LoVo (cell line): ENCODE measurements around the gene CES4A.
"Not testable (repeated sequence)": the region's sequence is repeated elsewhere in the genome, so short reads cannot be mapped to it uniquely, and the experiment has no call there.

Source experiments
- DNase-seq: peaks from one replicate; pipeline ENCODE4 v3.0.0-alpha.2; 2016; ENCODE audit warnings: low spot score

CES4A gene

DNA sequence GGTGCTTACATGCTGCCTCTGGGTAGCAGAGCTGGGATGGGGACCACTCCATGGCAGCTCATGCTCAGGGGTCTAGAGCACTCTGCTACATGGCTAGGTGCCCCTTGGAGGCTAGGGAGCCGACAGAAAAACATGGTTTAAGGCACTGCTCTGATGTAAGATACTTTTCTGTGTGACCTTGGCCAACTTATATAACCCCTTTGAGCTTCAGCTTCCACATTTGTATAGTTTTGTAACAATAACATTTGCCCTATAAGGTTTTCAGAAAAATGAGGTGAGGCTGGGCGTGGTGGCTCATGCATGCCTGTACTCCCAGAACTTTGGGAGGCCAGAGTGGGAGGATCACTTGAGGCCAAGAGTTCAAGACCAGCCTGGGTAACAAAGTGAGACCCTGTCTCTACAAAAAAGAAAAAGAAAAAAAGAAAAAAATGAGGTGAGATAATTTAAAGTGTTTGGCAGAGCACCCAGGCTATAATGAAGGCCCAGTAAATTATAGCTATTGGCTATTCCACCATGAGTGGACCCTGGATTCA is 3.2 kb downstream of the CES4A start:
- no peak for DNase-seq

DNA sequence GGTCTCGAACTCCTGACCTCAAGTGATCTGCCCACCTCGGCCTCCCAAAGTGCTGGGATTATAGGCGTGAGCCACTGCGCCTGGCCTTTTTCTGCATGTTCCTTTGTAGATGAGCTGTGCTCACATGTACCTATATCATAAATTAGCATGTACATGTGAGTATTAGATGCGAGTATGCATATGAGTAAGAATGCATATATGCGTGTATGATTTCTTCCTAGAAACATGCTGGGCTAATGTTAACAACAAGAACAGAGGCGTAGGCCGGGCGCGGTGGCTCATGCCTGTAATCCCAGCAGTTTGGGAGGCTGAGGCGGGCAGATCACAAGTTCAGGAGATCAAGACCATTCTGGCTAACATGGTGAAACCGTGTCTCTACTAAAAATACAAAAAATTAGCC is 5.2 kb downstream of the CES4A start:
- not testable (repeated sequence) for DNase-seq

DNA sequence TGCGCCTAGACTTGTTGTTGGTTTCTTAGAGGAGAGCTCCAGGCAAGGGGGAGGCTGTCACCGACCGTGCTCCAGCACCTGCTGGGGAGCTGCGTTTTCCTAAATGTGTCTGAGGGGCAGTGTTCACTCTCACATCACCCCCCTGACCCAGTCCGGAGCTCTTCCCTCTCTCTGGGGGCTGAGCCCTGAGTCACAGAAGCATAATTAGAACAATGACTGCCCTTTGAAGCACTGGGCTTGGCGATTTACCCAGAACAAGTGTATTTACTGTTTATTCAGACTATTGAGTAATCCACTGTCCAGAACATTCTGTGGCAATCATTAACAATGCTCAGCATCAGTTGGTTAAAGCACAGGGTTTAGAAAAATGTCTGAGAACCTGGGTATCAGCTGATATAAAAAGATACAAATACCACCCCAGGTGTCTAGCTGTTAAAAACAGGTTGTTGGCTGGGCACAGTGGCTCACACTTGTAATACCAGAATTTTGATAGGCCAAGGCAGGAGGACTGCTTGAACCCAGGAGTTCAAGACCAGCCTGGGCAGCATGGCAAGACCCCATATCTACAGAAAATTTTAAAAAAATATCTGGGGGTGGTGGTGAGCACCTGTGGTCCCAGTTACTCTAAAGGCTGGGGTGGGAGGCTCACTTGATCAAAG is 8.1 kb downstream of the CES4A start:
- DNase-seq = no peak

DNA sequence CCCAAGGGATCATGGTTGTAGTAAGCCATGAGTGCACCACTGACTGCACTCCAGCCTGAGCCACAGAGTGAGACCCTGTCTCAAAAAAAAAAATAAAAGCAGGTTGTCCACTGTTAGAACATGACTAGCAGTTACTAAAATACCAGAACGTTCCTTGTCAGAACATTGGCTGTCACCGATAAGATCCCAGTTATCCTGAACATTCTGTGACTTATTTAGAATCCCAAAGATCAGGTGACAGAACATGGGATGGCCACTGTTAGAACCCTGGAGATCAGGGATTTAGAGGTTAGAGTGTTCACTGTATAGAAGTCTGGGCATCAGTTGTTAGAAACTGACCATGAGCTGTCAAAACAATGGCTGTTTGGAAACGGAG is 8.6 kb downstream of the CES4A start:
- DNase-seq = no peak

DNA sequence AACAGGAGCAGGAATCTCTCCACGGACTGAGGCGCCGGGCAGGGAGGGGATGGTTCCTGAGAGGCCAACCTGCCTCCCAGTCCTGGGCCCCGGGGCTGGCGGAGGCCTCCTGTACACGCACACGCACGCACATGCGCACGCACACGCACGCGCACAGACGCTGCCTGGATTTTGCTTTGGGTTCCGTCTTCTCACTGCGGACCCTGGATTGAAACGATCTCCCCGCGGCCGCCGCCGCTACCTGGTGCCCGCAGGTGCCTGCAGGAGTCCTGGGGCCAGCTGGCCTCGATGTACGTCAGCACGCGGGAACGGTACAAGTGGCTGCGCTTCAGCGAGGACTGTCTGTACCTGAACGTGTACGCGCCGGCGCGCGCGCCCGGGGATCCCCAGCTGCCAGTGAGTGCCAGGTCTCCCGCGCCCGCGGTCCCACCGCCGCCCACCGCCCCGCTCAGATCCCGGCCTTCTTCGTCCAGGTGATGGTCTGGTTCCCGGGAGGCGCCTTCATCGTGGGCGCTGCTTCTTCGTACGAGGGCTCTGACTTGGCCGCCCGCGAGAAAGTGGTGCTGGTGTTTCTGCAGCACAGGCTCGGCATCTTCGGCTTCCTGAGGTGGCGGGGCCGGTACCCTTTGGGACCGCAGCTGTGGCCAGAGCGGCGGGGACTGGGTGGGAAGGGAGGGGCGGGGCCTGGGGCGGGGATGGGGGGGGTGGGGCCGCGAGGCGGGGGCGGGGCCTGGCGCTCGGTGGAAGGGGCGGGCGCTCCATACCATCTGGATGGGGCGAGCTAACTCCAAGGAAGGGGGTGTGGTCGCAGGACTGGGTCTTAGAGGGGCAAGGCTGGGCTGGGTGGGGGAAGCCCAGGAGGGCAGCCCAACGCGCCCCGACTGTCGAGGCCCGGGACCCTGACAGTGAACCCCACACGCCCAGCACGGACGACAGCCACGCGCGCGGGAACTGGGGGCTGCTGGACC is 12.3 kb downstream of the CES4A start:
- peak; percentile 36 for DNase-seq

DNA sequence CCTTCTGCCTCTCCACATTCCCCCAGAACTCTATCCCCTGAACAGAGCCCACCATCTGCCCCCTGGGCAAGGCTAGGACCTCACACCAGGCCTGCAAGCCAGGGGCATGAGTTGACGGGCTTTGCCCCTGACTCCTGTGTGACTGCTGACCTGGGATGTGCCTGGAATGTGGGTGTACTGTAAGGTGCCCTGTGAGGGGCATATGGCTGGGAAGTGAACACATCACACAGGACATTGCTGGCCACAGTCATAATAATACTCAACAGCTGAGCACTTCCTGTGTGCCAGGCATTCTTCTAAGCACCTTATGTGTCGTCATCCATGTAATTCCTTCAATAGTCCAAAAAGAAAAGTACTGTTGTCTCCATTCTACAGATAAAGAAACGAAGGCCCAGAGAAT is 13.3 kb downstream of the CES4A start:
- no peak for DNase-seq

DNA sequence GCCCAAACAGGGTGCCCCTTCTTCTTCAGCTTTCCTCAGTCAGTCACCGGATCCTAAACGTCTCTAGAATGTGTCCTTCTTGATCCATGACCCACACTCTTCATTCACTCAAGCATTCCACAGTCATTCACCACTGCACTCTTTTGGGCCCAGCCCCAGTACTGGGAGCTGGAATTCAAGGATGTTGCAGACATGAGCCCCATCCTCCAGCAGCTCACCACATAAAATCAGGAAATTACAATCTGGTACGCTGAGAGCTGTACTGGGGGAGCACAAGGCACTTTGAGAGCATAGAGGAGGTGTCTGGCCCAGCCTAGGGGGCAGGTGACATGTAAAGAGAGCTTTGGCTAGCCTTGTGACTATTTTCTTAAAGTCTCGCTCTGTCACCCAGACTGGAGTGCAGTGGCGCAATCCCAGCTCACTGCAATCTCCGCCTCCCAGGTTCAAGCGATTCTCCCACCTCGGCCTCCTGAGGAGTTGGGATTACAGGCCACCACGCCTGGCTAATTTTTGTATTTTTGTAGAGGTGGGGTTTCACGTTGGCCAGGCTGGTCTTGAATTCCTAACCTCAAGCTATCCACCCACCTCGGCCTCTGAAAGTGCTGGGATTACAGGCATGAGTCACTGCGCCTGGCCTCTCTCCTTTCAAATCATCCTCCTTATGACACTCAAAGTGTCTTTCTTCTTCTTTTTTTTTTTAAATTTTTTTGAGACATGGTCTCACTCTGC is 18.7 kb downstream of the CES4A start:
- DNase-seq = no peak

DNA sequence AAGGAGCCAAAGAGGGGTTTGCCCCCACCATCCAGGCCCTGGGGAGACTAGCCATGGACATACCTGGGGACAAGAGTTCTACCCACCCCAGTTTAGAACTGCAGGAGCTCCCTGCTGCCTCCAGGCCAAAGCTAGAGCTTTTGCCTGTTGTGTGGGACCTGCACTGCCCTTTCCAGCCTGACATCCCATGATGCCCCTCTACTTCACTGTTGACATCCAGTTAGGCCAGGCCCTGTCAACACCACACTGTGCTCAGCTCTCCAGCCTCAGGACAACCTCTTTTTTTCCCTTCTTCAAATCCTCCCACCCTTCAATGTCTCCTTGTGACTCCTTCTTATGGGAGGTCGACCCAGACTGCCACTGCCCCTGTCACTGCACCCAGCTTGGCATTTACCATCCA is 20.8 kb downstream of the CES4A start:
- DNase-seq = no peak

DNA sequence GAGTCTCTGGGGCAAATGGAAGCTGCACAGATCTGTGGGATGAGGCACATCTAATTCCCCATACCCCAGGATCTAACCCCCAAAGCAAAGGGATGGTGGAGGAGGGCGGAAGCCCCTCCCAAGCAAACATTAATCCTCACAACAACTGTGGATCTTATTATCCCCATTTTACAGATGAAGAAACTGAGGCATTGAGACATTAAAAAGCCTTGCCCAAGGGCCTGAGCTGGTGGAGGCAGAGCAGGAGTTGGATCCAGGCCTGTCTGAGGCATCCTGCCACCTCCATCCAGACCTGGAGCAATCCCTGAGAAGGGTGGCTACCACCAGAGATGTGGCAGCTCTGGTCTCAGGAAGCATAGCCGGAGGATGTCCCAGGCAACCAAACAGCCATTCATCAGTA is 22.9 kb downstream of the CES4A start:
- DNase-seq = no peak

DNA sequence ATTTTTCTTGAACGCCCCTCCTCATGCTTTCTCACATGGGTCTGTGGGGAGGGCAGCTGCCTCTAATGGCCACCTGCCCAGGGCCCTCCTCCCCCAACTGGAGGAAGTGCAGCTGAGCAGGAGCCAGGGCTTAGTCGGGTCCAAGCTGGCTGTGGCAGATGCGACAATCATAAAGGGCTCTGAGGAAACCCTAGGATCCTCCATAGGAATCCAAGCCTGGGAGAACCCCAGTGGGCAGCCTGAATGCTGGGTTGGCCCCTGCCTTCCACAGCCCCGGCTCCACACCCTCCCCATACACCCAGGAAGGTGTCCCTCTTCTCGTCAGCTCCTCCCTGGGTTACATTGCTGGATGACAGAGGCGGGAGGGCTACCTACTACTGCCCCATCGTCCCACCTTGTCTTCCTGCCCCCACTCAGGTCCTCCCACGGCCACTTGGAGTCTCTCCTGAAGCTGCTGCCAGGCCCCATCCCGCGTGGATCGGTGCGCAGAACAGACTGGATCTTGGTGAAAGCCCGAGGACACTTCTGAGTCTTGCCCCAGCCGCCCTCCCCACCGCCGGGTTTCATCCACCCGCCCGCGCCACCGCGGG is 24.9 kb downstream of the CES4A start:
- DNase-seq = no peak

DNA sequence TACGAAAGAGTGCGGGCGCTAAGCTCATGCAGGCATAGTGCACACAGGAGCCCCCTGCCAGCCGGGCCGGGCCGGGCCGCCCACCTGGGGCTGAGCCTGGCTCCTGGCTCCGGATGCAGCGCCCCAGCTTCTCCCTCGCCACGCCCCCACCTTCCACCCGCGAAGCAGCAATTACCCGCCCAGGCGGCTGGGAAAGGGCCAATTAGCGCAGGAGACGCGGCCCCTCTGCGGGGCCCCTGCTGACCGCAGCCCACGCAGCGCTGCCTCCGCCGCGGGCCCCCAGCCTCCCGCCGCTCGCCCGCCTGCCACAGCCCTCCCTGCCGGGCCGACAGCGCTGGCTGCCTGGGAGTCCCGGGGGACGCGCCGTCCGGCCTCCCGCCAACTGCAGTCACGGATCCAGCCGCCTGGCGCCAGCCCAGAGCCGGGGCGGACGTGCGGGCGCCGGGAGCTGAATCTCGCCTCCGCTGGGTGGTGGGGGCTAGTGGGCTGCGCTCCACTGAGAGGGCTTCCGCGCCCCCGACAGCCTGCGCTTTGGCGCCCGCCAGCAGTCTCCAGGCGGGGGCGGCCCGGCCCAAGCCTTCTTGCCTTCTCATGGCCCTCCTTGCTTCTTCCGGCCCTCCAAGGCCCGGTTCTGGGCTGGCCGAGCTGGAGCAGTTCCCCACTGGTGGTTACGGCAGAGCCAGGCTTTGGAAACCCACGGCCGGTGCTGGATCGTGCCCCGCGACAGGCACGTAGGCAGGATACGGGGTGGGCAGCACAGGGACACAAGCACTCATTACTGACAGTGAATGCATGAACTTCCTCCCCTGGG is 25.6 kb downstream of the CES4A start:
- no peak for DNase-seq

DNA sequence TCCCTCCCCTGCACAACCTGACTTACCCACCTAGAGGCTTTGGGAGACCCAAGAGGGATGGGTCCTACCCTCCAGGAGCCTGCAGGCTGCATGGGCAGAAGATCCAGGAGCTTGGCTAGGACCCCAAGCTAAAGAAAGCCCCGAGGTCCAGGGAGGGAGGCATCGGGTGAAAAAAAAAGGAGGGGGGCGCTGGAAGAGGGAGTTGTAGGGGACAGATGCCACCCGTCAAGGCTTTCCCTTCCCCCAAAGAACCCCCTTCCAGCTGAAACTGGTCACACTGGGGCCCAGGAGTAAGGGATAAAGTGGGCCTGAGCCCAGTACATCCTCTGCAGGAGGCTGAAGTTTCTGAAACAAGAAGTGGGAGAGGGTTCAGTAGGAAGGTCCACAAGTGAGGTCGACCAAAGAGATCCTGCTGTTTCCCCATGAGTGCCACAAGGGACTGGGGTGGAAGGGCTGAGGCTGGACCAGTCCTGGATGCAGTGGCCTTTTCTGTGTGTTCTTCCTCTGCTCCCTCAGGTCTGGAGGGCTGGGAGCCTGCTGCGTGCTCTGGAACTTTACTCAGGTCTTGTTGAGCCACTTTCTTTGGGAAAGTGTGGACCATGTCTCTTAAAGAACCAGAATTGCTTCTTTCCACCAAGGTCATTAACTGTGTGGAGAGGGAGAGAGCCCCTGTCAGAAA is 26.4 kb downstream of the CES4A start:
- no peak for DNase-seq

DNA sequence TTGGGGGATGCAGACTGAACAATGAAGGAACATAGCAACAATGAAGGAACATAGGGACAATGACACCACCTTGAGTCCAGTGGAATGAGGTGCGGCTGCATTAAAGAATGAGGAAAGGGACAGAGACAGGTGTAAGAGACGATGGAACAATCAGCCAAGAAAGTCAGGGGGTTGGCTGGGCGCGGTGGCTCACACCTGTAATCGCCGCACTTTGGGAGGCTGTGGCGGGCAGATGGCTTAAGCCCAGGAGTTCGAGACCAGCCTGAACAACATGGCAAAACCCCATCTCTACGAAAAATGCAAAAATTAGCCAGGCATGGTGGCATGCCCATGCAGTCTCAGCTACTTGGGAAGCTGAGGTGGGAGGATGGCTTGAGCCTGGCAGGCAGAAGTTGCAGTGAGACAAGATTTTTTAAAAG is 26.9 kb downstream of the CES4A start:
- DNase-seq = no peak

DNA sequence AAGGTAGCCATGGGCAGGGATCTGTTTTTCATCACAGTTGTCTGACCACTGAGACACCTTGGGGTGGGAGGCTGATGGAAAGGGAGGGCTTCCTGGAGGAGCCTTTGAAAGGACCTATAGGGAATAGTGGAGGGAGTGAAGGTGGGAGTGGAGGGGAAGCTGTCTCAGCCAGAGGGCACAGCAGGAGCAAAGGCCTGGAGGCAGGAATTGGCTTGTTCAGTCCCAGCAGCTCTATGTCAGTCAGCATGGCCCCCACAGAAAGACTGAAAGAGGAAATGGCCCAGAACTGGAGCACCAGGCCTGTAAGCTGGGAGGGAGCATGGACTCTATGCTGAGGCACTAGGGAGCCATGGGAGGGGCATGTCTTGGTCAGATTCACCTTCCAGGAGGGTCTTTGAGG is 27.8 kb downstream of the CES4A start:
- DNase-seq = no peak

DNA sequence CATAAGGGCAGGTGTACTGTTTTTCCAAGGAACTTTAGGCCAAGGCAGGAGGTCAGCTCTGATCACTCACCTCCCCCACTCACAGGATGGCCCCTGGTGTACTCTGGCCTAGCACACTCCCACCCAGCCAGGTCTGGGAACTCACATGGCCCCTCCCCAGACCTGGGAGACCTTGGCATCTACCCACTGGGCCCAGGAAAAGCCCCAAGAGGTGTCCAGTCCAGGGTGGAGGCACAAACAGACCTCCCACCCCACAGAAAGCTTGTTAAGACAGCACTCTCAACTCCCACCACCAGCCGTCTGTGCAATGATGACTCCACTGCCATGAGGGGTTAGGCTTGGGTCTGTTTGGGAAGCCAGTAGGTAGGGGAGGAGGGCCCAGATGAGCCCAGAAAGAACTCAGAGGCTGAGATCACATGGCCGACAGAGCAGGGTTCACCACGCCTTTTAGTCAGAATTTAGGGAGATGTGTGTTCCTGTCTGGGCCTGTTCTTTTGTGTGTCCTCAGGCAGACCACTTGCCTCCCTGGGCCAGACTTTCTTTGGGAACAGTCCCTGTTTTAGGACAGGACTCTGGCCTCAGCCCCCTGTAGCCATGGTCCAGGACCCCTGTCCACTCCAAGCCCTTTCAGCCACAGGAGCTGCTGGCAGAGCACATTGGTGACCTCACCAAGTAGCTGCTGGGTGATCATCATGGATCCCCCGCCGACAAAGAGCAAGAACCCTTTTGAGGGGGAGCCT is 28.5 kb downstream of the CES4A start:
- DNase-seq = no peak

DNA sequence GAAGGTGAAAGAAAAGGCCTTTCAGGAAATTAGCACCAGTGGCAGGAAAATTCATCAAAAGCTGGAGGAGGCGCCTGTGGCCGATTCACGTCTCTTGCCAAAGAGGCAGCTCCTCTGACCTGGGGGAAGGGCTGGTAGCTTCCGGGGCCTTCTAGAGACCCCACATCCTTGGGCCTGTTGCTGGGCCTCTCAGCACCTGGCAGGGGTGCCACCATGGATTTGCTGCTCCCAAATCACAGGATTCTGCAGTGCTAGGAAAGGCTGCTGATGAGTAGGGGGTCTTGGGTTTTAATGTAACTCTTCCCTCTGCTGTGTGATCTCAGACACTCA is 29.0 kb downstream of the CES4A start:
- DNase-seq = no peak

DNA sequence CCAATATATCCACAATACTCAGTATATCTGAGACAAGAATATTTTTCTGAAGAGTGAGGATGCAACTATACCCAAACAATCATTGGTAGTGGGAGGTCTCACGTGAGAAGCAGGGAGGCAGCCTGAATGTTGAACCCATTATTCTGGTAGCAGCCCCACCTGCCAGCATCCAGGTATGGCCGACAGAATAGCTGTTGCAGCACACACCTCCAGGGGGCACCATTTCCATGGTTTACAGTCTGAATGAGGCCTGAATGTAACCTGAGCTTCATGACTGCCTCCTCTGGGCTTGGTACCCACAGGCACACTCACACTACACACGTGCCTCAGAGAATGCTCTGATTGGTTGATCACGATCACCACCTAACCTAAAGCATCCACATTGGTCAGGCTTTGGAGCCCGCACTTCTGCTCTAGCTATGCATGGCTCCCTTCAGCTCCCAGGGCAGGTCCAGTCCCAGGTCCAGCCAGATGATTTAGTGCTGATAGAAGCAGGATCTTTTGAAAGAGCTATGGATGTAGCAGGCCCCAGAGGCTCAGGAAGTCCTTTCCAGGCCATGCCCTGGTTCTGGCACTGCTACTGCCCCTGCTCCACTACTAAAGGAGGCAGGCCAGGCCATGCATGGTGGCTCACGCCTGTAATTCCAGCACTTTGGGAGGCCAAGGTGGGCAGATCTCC is 29.6 kb downstream of the CES4A start:
- DNase-seq = peak; percentile 71

DNA sequence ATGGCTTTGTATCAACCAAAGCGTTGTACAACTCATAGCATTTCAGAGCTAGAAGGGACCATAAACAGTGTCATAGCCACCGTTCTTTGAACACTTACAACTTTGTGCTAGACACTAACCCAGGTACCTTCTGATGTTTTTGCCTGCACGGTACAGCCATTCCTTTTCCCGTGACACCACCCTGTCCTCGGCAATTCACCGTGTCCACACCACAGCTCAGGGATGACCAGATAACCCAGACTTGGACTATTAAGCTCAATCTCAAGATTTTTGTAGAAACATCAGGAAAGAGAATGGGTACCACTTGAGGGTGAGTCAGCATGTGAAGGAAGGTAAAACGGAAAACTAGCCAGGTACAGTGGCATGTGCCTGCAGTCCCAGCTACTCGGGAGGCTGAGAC is 30.8 kb downstream of the CES4A start:
- DNase-seq = no peak

DNA sequence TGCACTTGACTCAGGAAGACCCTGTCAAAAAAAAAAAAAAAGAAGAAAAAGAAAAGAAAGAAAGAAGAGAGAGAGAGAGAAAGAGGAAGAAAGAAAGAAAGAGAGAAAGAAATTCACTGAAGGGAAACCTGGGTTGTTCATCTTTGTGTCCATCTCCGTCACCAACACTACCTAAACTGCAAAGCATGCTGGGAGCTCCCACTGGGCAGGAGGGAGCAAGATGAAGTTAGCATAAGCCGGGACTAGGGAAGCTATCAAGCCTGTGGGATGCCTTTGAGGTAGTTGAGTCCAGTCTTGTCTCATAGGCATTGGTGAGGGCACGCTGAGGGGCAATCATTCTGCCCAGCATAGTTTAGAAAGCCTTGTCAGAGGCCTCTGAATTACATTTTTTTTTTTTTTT is 32.9 kb downstream of the CES4A start:
- DNase-seq = no peak
